SU-DHL-6 (cell line): ENCODE results near the gene CACNA1G.

Source experiments
- EZH2phosphoT487 ChIP-seq: fragments of 200-600 bp; sonication (generic), shearing (Covaris generic); conservative IDR thresholded peaks from 2 replicates; pipeline ENCODE4 v1.6.1; 2018; ENCODE audit warnings: mild to moderate bottlenecking, antibody characterized with exemption, low read length, moderate library complexity, mixed read lengths
- TF ChIP-seq, protein P1 (sequence below): fragments of 200-600 bp; sonication (generic); IDR thresholded peaks from one replicate; pipeline ENCODE4 v1.5.1; 2017; ENCODE audit warnings: antibody characterized with exemption, mild to moderate bottlenecking, low read length, moderate library complexity; ENCODE audit not compliant: insufficient read depth, poor library complexity, severe bottlenecking

DNA sequence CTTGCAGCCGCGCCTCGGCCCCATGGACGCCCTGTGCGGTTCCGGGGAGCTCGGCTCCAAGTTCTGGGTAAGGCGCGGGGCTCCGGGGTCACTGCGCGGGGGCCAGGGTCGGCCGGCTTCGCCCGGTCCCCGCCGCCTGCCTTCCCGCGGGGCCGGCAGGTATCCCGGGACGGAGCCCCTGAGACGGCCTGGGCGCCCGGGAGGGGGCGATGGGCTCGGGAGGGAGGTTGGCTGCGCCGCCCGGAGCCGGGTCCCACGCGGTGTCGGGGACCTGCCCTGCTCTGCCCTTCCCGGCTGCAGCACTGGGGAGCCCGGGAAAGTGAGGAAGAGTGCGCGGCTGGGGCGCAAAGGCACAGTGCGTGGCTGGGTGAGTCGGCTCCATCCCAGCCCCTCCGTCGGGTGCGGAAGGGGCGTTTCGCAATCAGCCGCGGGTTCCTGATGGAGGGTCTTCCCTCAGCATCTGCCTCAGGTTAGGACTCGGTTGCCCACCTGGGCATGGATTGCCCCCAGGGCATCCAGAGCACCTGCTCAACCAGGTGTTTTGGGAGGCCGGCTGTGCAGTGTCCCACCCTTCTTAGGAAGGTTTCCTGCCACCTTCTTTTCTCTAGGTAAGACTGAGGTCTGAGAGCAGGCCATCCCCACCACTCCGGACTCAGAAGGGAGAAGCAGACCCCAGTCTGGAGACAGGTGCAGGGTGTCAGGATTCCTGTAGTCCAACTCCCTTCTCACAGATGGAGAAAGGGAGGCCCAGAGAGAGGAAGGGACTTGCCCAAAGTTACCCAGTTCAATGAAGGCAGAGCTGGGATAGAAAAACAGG, 74.6 kb downstream of the CACNA1G start:
- TF ChIP-seq, protein P1, sequence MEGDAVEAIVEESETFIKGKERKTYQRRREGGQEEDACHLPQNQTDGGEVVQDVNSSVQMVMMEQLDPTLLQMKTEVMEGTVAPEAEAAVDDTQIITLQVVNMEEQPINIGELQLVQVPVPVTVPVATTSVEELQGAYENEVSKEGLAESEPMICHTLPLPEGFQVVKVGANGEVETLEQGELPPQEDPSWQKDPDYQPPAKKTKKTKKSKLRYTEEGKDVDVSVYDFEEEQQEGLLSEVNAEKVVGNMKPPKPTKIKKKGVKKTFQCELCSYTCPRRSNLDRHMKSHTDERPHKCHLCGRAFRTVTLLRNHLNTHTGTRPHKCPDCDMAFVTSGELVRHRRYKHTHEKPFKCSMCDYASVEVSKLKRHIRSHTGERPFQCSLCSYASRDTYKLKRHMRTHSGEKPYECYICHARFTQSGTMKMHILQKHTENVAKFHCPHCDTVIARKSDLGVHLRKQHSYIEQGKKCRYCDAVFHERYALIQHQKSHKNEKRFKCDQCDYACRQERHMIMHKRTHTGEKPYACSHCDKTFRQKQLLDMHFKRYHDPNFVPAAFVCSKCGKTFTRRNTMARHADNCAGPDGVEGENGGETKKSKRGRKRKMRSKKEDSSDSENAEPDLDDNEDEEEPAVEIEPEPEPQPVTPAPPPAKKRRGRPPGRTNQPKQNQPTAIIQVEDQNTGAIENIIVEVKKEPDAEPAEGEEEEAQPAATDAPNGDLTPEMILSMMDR = no peak
- no peak for TF ChIP-seq EZH2phosphoT487
